Posterior vena cava (tissue), 2 donors: ENCODE measurements around the gene CCDC93. TPM values are rescaled to one million over a fixed set of nuclear protein-coding genes. Genes with fewer than 3 reads are reported as not detected.
"Not testable (repeated sequence)": the region's sequence is repeated elsewhere in the genome, so short reads cannot be mapped to it uniquely, and the experiment has no call there.

Source experiments
- DNase-seq: peaks from one replicate; pipeline ENCODE4 v3.0.0-alpha.2; 2020; ENCODE audit warnings: low spot score
- intact Hi-C, 2 donors: fragments of 100-400 bp; cut with DNase I; formaldehyde crosslinking; loops; one replicate each; pipeline versions ENCODE4 v1.14.1 to v1.14.2; 2022 to 2023
- total RNA-seq, 2 donors: library from RNA; stranded (reverse); fragmentation: NEBNext Ultra II Directional; extraction: Animal tissue kit (Norgen Biotek cat#: 25700); gene quantifications; one replicate each; pipeline ENCODE4 v1.2.1, GENCODE V29; 2021
- donor health status: DM: yes; HTN: yes; CAD: no.
- donor health status: DM: yes; HTN: yes; CAD: no.

CCDC93 gene
- total RNA-seq, 2 donors from 2014 or later, result 24.7 to 28.1 TPM

DNA sequence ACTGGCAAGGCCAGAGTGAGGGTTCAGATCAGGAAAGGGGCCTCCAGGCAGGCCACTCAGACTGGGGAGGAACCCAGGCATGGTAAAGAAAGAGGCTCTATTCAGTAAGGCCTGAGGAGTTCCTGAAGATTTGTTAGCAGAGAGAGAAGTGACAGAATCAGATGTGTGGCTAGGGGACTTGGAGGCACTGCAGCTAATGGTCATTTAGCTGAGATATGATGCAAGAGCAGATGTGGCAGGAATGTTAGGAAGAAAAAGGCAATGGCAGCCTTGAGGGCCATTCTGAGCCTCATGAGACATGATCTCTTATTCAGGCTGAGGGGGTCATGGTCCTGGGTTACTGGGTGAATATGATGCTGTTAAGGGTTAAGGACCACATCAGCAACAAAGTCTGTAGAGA lies 73.4 kb downstream of the CCDC93 start:
- intact Hi-C loops, result no loop called here

DNA sequence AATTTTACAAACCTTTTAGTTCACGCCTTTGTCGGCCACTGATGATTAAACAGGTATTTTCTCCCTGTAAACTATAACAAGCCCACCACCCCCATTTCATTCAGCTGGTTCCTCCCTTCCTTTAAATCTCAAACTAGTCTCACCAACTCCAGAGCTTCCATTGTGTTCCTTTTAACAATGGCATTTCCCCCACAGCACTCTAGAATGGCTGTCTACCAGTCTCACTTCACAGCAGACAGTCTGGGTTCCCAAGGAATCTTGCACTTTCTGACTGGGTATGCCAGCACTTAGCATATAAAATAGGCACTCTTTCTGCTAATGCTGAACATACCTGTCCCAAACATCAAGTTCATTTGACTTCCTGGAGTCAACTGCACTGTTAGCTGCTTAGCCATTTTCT lies 75.3 kb downstream of the CCDC93 start:
- no peak for DNase-seq
- intact Hi-C loops, result no loop called here

More for the DNA sequence above, 73.4 kb downstream of the CCDC93 start:
- no peak for DNase-seq

DNA sequence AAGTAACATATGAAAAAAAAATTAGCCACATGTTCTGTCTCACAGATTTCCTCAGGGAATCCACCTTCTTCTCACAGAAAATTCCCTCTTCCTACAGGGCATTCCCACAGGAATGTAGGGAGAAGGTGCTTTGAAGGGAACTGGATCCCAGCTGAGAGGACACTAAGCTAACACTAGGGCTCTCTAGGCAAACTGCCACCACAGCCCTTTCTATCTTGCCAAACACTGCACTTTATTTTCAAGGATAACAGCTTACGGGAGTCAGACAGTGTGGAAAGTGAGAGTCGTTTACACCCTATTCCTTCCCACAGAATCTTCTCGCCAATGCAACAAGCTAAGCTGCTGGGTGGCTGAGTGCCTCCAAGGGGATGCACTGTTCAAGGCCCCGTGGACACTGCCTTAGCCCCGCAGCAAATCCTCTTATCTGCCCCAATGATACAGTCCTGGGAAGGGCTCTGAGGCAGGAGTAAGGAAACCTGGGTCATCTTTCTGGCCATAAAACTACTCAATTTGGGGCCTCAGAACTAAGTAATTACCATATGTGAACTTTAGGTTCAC lies 76.9 kb downstream of the CCDC93 start:
- no peak for DNase-seq
- intact Hi-C loops, result no loop called here

DNA sequence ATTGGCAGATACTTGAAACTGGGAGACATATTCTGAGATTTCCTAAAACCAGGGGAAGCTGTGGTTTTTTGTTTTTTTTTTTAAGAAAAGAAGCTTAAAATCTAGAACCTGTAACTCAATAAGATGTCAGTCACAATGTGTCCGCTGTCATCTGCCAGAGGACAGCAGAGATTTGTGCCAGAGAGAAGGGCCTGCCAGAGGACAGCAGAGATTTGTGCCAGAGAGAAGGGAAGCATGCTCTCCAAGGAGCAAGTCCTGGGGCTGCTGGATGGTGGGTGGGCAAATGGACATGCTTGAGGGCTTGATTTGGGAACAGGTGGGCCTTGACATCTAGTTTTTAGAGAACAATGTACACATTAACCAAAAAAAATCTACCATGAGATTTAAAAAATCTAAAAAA lies 77.9 kb downstream of the CCDC93 start:
- DNase-seq, result no peak
- intact Hi-C loops, result no loop called here

DNA sequence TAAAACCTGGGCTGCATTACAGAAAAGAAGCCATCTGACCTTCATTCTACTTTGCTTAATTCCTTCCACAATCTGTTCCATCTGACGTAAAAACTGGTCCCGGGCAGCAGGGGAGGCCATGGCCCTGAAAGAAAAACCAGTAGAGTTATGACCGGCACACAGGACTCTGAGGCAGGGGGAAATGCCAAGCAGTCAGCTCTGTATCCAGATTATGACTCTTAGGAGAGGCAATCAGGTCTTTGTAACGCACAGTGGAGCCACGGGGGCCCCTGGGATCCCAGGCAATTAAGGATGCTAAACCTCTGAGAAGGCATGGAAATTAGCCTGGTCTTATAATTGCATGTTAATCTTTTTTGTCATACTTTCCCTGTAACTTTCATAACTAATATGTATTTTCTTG lies 78.4 kb downstream of the CCDC93 start:
- intact Hi-C loops, result no loop called here
- no peak for DNase-seq

DNA sequence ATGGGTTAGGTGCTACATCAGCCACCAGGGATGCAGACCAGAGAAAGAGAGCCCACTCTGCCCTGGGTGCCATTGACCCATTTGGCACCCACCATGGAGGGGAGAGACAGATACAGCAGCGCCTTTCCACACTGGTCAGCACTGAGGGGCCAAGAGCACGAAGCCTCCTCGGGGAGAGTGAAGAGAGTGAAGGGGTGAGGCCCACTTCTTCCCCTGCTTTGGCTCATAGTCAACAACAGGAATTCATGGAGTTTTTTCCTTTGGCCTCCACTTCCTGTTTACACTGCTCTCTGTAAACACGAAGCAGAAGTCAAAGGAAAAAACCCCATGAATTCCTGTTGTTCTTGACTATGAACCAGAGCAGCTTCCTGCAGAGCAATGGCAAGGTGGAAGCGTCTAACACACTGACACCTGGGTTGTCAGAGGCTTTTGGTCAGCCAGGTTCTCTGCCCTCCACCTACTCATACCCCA lies 80.0 kb downstream of the CCDC93 start:
- no peak for DNase-seq
- intact Hi-C loops, result no loop called here

DNA sequence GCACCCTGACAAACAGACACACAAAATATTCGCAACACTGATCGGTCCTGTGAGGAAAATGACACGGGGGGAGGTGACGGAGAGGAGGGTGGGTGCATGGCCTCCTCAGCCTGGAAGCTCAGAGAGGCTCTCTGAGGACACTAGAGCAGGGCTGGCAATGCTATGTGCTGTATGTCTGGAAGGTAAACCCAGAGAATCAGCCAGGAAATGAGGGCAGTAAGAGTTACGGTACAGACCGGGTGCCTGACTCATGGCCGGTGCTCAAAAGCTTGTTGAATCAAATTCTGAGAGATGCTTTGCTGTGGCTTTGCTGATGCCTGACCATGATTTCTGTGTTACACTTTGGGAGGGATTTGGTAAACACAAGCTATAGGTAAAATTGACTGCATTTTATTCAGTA lies 81.9 kb downstream of the CCDC93 start:
- no peak for DNase-seq
- intact Hi-C loops, result no loop called here

DNA sequence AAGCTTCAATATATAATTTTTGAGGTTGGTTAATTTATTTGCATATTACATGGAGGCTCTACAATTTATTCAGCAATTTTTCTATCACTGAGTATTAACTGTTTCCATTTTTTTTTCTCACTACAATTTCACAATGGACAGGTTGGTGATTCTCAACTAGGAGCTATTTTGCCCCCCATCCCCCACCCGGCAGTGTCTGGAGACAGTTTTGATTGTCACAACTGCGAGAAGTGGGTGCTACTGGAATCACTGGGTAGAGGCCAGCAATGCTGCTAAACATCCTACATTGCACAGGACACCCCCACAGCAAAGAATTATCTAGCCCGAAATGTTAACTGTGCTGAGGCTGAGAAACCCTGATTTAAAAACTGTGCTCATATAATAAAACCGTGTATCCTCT lies 82.6 kb downstream of the CCDC93 start:
- DNase-seq, result no peak
- intact Hi-C loops, result no loop called here

DNA sequence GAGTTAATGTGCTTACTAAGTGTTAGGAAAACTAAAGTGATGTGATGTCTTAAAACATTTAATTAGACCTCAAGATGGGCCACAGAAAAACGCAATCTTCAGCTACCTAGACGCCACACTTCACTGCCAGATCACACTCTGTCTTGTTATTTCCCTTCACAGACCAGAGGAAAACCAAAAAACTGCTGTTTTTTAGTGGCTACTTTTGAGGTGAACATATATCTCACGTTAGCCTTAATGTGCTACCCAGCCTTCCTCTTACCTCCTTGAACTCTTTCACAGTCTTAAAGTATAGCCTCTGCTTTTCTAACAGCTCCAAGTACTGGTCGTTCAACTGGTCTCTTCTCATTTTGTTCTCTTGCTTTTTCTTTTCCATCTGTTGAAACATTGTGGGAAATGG lies 83.1 kb downstream of the CCDC93 start:
- no peak for DNase-seq
- intact Hi-C loops, result no loop called here

DNA sequence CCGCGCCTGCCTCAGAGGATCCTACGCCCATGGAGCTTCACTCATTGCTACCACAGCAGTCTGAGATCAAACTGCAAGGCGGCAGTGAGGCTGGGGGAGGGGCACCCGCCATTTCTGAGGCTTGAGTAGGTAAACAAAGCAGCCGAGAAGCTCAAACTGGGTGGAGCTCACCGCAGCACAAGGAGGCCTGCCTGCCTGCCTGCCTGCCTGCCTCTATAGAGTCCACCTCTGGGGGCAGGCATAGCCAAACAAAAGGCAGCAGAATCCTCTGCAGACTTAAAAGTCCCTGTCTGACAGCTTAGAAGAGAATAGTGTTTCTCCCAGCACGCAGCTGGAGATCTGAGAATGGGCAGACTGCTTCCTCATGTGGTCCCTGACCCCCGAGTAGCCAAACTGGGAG lies 90.4 kb downstream of the CCDC93 start:
- DNase-seq, intact Hi-C loops: not testable (repeated sequence)

DNA sequence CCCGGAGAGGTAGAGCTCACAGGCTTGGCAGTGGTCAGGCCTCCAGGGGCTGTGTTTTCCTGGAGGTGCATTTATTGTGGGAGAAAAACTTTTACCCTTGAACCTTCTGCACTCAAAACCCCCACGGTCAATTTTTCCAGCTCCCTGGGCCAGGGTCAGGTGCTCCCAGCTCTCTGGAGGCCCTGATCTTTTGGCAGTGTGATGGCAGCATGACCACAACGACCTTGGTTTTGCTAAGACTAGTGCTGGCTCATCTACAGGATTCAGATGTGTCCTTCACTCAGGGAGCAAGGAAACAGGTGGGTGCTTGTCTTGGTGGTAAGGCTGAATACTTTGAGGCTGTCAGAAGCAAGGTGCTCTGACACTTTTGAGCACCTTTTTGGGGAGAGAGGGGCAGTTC lies 92.3 kb downstream of the CCDC93 start:
- DNase-seq, result no peak
- intact Hi-C loops, result no loop called here

DNA sequence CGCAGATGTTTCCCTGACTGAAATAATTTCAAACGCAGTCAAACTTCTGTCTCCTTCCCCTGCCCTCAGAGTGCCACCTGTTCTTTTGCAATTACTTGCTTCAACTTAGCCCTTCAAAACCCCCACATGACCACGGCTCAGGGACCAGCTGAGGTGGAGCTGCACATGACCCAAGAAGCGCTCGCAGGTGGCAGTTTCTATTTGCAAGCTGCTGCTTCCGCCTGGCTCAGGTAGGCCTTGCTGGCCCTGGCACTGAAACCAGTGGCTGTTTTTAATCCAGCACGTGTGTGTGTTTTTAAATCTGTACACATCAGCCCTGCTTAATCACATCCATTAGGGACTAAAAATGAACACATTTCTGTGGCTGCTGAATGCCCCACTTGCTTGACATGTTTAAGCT lies 95.3 kb downstream of the CCDC93 start:
- no peak for DNase-seq
- intact Hi-C loops, result no loop called here

DNA sequence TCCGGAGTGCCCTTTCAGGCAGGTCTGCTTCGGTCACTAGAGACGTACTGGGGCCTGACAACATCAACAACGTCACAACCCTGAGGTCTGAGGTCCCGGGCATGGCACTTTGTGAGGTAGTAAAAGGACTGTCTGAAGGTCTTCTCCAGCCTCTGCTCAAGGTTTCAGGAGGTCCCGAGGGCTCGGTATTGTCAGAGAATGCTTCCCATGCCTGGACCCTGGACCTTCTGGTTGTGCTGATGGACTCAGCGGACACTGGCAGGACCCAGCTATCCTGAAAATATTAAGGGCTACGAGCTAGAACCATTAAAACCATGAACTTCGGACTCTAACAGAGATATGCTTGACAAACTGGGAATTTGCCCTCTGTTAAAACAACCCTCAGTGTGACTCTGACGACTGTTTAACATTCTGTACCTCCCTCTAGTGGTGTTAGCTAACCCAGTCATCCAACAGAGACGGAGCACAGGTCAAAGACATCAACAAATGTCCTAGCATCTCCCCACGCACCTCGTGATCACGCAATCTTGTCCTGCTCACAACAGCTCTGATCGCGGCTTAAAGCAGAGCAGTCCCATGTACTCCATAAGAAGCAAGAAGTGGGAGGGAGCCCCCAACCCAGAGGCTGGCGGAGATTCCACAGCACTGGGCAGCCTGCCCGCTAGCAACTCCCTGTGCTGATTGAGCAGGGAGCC lies 96.5 kb downstream of the CCDC93 start:
- intact Hi-C loops, result no loop called here
- no peak for DNase-seq

DNA sequence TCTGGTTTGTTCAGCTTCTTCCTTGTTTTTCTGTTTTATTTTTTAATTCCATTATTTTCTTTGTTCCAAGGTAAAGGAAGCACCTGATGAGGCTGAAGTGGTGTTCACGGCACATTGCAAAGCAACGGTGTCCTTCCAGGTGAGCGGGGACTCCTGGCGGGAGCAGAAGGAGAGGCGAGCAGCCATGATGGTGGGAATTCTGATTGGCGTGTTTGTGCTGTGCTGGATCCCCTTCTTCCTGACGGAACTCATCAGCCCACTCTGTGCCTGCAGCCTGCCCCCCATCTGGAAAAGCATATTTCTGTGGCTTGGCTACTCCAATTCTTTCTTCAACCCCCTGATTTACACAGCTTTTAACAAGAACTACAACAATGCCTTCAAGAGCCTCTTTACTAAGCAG lies 110.9 kb downstream of the CCDC93 start:
- DNase-seq, result no peak
- intact Hi-C loops, result no loop called here

DNA sequence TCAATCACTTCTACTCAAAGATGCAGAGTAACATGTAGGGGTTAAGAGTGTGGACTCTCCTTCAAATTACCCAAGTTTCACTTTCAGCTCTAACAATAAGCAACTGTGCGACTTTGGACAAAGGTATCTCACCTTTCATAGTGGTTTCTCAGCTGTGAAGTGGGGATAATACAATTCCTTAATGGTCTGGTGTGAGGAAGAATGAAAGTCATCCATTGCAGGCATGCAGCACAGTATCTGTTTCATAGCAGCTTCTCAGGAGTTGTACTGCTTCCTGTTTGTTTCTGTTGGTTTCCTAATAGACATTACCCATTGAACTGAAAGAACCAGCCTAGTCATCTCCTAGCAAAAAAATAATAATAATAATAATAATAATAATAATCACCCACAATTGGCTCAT lies 125.0 kb downstream of the CCDC93 start:
- no peak for DNase-seq
- intact Hi-C loops, result no loop called here

DNA sequence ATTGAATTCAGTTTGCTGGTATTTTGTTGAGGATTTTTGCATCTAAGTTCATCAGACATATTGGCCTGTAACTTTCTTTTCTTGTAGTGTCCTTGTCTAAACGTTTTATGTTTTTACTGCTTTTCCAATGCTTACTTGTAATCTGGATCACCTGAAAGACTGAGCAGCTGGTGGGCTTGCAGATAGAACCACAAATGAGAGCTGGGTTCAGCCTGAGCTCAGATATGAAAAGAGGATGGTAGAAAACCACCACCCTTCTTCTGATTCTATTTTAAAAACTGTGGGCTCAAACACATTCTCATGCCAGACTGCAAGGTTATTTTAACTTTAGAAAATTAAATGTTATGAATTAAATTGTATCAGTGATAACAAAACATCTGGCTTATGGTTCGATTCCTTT lies 128.6 kb downstream of the CCDC93 start:
- no peak for DNase-seq
- intact Hi-C loops, result no loop called here

DNA sequence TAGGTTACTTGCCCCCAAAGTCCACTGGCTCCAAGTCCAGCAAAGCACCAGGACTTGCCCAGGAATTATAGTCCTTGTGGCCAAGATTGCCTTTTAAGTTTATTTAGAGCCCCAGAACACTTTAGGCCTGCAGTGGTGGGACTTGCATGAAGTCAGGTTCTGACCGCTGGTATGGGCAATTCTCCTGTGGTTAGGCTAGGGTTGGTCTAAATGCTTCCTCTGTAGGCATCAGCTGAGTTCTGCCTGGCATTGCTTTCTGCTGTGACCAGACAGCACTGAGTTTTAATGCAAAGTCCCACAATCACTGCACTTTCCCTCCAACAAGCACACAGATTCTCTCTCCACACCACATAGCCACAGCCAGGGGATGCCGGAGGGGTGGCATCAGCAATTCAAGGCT lies 134.9 kb downstream of the CCDC93 start:
- intact Hi-C loops, result no loop called here
- DNase-seq, result no peak

DNA sequence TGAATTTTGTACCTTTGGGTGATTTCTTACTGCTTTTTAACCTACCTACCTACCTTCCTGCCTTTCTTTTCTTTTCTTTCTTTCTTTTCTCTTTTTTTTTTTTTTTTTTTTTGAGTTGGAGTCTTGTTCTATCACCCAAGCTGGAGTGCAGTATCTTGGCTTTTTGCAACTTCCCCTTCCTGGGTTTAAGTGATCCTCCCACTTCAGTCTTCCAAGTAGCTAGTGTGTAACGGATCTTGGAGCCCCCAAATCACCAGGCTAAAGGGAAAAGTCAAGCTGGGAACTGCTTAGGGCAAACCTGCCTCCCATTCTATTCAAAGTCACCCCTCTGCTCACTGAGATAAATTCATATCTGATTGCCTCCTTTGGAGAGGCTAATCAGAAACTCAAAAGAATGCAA lies 138.1 kb downstream of the CCDC93 start:
- intact Hi-C loops, result no loop called here

More for the DNA sequence above, 138.1 kb downstream of the CCDC93 start:
- no peak for DNase-seq
